Measurements from ENCODE around the gene DNAH14. TPM values are rescaled to one million over a fixed set of nuclear protein-coding genes. Genes with fewer than 3 reads are reported as not detected.
"Not testable (repeated sequence)": the region's sequence is repeated elsewhere in the genome, so short reads cannot be mapped to it uniquely, and the experiment has no call there.

DNAH14 gene
- total and polyA plus RNA-seq, 2 of the 4 experiments (the other 2 are of a cell fraction) = 2.7 to 3.6 TPM

DNA sequence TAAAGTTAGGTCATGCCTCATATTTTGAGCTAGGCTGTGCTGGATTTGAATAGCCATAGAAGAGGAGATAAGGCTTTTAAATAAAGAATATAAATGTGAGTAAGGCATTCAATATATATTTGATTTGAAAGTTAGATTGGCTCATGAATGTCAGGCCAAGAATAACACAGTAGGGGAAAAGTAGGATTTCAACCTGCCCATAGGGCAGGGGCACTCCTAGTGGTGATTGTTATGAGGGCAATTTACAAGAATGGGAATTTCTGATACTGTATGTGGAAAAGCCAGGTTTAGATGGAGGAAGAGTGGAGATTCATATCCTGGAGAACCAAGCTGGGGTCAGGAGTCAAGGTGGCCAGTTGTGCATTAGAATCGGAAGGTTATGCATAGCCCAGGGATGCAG, 74.9 kb downstream of the DNAH14 start:
- H3K4me3 ChIP-seq (ENCODE audit: insufficient read depth, low read depth, low read length) = no peak overlapping the region
- H3K4me2 ChIP-seq (ENCODE audit: low read depth, low read length) = no peak overlapping the region
- no peaks in the 10 kb centered on the region for H4K20me1 ChIP-seq (ENCODE audit: insufficient read depth, low read length)
- H3K27ac ChIP-seq (ENCODE audit: insufficient read depth, low read length) = no peak overlapping the region
- H2AK9ac ChIP-seq (replicated peaks; ENCODE audit: low read depth, low read length, poor library complexity) = no peak overlapping the region
- H3K18ac ChIP-seq (ENCODE audit: low read depth, low read length) = no peak overlapping the region
- H3K4ac ChIP-seq (ENCODE audit: low read depth, low read length) = no peak overlapping the region
- no peak overlapping the region for H3K56ac ChIP-seq (ENCODE audit: extremely low read depth, insufficient read depth, low read length)
- H4K8ac ChIP-seq (ENCODE audit: low read depth in 2 of 2, low read length in 2 of 2) = no peak overlapping the region
- no peaks in the 10 kb centered on the region for H3K27me3 ChIP-seq (ENCODE audit: control insufficient read depth, insufficient read depth, low read length)
- ATAC-seq (ENCODE audit: low read depth) (no peak), DNase-seq (no peak)
- no peak overlapping the region for H4K91ac ChIP-seq (ENCODE audit: insufficient read depth, low read depth, low read length)
- no peak overlapping the region for H3K23ac ChIP-seq (ENCODE audit: low read depth, low read length)
- no peaks in the 10 kb centered on the region for H3K36me3 ChIP-seq (ENCODE audit: control insufficient read depth, insufficient read depth, low read length)
- intact Hi-C loops (cut with micrococcal nuclease) = no loop called here
- no peak overlapping the region for H2BK5ac ChIP-seq (ENCODE audit: low read depth, low read length, poor library complexity, severe bottlenecking)
- dilution Hi-C loops (cut with HindIII; ENCODE audit: low sequenced_read_pairs, unreplicated experiment) = no loop called here
- no peak overlapping the region for H2AFZ ChIP-seq (replicated peaks; ENCODE audit: low read length, poor library complexity)
- H3K9me1 ChIP-seq (ENCODE audit: insufficient read depth, low read length) = no peaks in the 10 kb centered on the region
- ChIA-PET POLR2A (ENCODE audit: unreplicated experiment) (no interaction called here), CTCF (no interaction called here)
- H2BK15ac ChIP-seq (ENCODE audit: low read depth, low read length) = no peak overlapping the region
- no peak overlapping the region for H4K5ac ChIP-seq (ENCODE audit: low read depth, low read length)
- H2BK20ac ChIP-seq (ENCODE audit: low read depth, low read length) = no peak overlapping the region
- no TSS peak for BruUV-seq (replicated peaks)
- H2AK5ac ChIP-seq (ENCODE audit: low read depth, low read length) = no peak overlapping the region
- no peak overlapping the region for H2BK120ac ChIP-seq (ENCODE audit: low read depth, low read length)
- no peaks in the 10 kb centered on the region for H3K79me1 ChIP-seq (ENCODE audit: low read depth in 1 of 2, low read length in 2 of 2)
- WGBS, 2 experiments (ENCODE audit: extremely low coverage in 2 of 2, insufficient read length in 1 of 2) = 91% methylated on average over 1 of the region's 1 CpG; no CpG with 5 or more reads in 1 of the 2 experiments
- H3K9ac ChIP-seq (ENCODE audit: low read depth, low read length) = no peak overlapping the region
- in situ Hi-C loops (cut with MboI; ENCODE audit: low sequenced_read_pairs) = no loop called here
- no peaks in the 10 kb centered on the region for H3K4me1 ChIP-seq (ENCODE audit: control insufficient read depth, insufficient read depth, low read length)
- H3K9me3 ChIP-seq (ENCODE audit: control insufficient read depth, insufficient read depth, low read length) = no peaks in the 10 kb centered on the region
- TF ChIP-seq, protein P1, sequence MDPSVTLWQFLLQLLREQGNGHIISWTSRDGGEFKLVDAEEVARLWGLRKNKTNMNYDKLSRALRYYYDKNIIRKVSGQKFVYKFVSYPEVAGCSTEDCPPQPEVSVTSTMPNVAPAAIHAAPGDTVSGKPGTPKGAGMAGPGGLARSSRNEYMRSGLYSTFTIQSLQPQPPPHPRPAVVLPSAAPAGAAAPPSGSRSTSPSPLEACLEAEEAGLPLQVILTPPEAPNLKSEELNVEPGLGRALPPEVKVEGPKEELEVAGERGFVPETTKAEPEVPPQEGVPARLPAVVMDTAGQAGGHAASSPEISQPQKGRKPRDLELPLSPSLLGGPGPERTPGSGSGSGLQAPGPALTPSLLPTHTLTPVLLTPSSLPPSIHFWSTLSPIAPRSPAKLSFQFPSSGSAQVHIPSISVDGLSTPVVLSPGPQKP (IDR thresholded peaks at IDR 0.05; ENCODE audit: borderline replicate concordance, low read depth, low read length) = no peak
- no peak for TF ChIP-seq SMC3 (IDR thresholded peaks at IDR 0.05; ENCODE audit: low read depth, low read length)
- no peak for TF ChIP-seq NFE2L2 (IDR thresholded peaks at IDR 0.05; ENCODE audit: low read depth, low read length)
- no peak for TF ChIP-seq MAFK (IDR thresholded peaks at IDR 0.05; ENCODE audit: low read depth, low read length)
- TF ChIP-seq RCOR1 (IDR thresholded peaks at IDR 0.05; ENCODE audit: insufficient replicate concordance, low read length) = no peak
- TF ChIP-seq RFX5 (IDR thresholded peaks at IDR 0.05; ENCODE audit: low read depth, low read length) = no peak
- H3K14ac ChIP-seq (replicated peaks; ENCODE audit: low read depth, low read length) = no peak overlapping the region

DNA sequence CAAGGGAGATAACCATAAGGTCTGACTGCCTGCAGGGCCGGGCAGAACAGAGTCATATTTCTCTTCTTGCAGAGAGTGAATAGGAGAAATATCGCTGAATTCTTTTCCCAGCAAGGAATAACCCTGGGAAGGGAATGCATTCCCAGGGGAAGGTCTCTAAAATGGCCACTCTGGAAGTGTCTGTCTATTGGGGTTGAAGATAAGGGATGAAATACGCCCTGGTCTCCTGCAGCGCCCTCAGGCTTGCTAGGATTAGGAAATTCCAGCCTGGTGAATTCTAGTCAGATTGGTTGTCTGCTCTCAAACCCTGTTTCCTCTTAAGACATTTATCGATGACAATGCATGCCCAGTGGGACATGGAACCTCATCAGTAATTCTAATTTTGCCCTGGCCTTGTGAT, 76.9 kb downstream of the DNAH14 start:
- H3K4ac ChIP-seq (ENCODE audit: low read depth, low read length); H3K23ac ChIP-seq (ENCODE audit: low read depth, low read length); in situ Hi-C loops (cut with MboI; ENCODE audit: low sequenced_read_pairs); H3K9me3 ChIP-seq (ENCODE audit: control insufficient read depth, insufficient read depth, low read length); POLR2A ChIA-PET (ENCODE audit: unreplicated experiment); H3K14ac ChIP-seq (replicated peaks; ENCODE audit: low read depth, low read length); H2BK5ac ChIP-seq (ENCODE audit: low read depth, low read length, poor library complexity, severe bottlenecking); BruUV-seq (replicated peaks); H2AK5ac ChIP-seq (ENCODE audit: low read depth, low read length); dilution Hi-C loops (cut with HindIII; ENCODE audit: low sequenced_read_pairs, unreplicated experiment); H3K56ac ChIP-seq (ENCODE audit: extremely low read depth, insufficient read depth, low read length); H2AFZ ChIP-seq (replicated peaks; ENCODE audit: low read length, poor library complexity); H4K5ac ChIP-seq (ENCODE audit: low read depth, low read length); H2BK15ac ChIP-seq (ENCODE audit: low read depth, low read length); H4K8ac ChIP-seq (ENCODE audit: low read depth in 2 of 2, low read length in 2 of 2); H4K20me1 ChIP-seq (ENCODE audit: insufficient read depth, low read length); H3K4me2 ChIP-seq (ENCODE audit: low read depth, low read length); H3K36me3 ChIP-seq (ENCODE audit: control insufficient read depth, insufficient read depth, low read length); ATAC-seq (ENCODE audit: low read depth); H3K27ac ChIP-seq (ENCODE audit: insufficient read depth, low read length); H3K18ac ChIP-seq (ENCODE audit: low read depth, low read length); H3K79me1 ChIP-seq (ENCODE audit: low read depth in 1 of 2, low read length in 2 of 2); H3K4me1 ChIP-seq (ENCODE audit: control insufficient read depth, insufficient read depth, low read length); H2BK20ac ChIP-seq (ENCODE audit: low read depth, low read length); H3K9me1 ChIP-seq (ENCODE audit: insufficient read depth, low read length); H2AK9ac ChIP-seq (replicated peaks; ENCODE audit: low read depth, low read length, poor library complexity); H2BK120ac ChIP-seq (ENCODE audit: low read depth, low read length); H4K91ac ChIP-seq (ENCODE audit: insufficient read depth, low read depth, low read length); H3K4me3 ChIP-seq (ENCODE audit: insufficient read depth, low read depth, low read length); intact Hi-C loops (cut with micrococcal nuclease); H3K27me3 ChIP-seq (ENCODE audit: control insufficient read depth, insufficient read depth, low read length); CTCF ChIA-PET; H3K9ac ChIP-seq (ENCODE audit: low read depth, low read length); DNase-seq: not testable (repeated sequence)
- 80% methylated on average over 1 of the region's 5 CpGs; no CpG with 5 or more reads in 1 of the 2 experiments for WGBS, 2 experiments (ENCODE audit: extremely low coverage in 2 of 2, insufficient read length in 1 of 2)

All from IMR-90 (cell line).